PC-3 (cell line): ENCODE results near the gene GPC5. TPM values are rescaled to one million over a fixed set of nuclear protein-coding genes. Genes with fewer than 3 reads are reported as not detected.

ENCODE experiments used
- ATAC-seq: fragments of 200-7000 bp; cut with Tn5 transposase; 2 replicates; pipeline ENCODE4 v1.9.1; 2020; ENCODE audit warnings: mild to moderate bottlenecking, moderate library complexity
- BruUV-seq: library from RNA; stranded (reverse); fragments of 400-500 nt; replicated peaks from 2 replicates; lab custom pipeline; 2021; lab: Mats Ljungman, UMichigan
- CTCF ChIA-PET: fragments of 300-600 bp; sonication (Branson Sonifier 250); formaldehyde crosslinking; loops from one replicate; lab custom pipeline; 2022; ENCODE audit warnings: antibody characterized with exemption; lab: Charles Lee
- POLR2A ChIA-PET: fragments of 300-600 bp; sonication (Branson Sonifier 250); formaldehyde crosslinking; loops from one replicate; lab custom pipeline; 2022; ENCODE audit warnings: antibody characterized with exemption; ENCODE audit not compliant: unreplicated experiment; lab: Charles Lee
- DNase-seq: peaks from one replicate; pipeline ENCODE4 v3.0.0-alpha.2; 2015
- H2AFZ ChIP-seq: fragments of 300-600 bp; sonication (generic); 2 replicates; pipeline ENCODE4 v1.6.0; 2016; ENCODE audit warnings: antibody characterized with exemption, low read length
- H3F3A ChIP-seq: fragments of 300-600 bp; sonication (generic); one replicate; pipeline ENCODE4 v1.6.0; 2017; ENCODE audit warnings: antibody characterized with exemption, low read length, control low read depth, mild to moderate bottlenecking; ENCODE audit not compliant: unreplicated experiment
- H3K27ac ChIP-seq: fragments of 300-600 bp; sonication (generic); 2 replicates; pipeline ENCODE4 v1.5.1; 2016; ENCODE audit warnings: mild to moderate bottlenecking, low read length
- H3K27me3 ChIP-seq: fragments of 300-600 bp; sonication (generic); 2 replicates; pipeline ENCODE4 v1.6.1; 2016; ENCODE audit warnings: low read length, mixed read lengths
- H3K36me3 ChIP-seq: fragments of 300-600 bp; sonication (generic); 2 replicates; pipeline ENCODE4 v1.6.1; 2016; ENCODE audit warnings: low read depth, mixed run types, low read length, mixed read lengths
- H3K4me1 ChIP-seq: fragments of 300-600 bp; sonication (generic); 2 replicates; pipeline ENCODE4 v1.5.1; 2016; ENCODE audit warnings: low read length; ENCODE audit not compliant: insufficient read depth
- H3K4me2 ChIP-seq: fragments of 300-600 bp; sonication (generic); 2 replicates; pipeline ENCODE4 v1.6.0; 2016; ENCODE audit warnings: low read length
- H3K4me3 ChIP-seq: fragments of 300-600 bp; sonication (generic); 2 replicates; pipeline ENCODE4 v1.5.1; 2016; ENCODE audit warnings: mild to moderate bottlenecking, low read length, mixed read lengths
- H3K79me2 ChIP-seq: fragments of 300-600 bp; sonication (generic); 2 replicates; pipeline ENCODE4 v1.6.1; 2017; ENCODE audit warnings: low read length, mixed read lengths
- H3K9ac ChIP-seq: fragments of 300-600 bp; sonication (generic); 2 replicates; pipeline ENCODE4 v1.6.0; 2016; ENCODE audit warnings: mild to moderate bottlenecking, low read length
- H3K9me2 ChIP-seq: fragments of 300-600 bp; sonication (generic); replicated peaks from 2 replicates; pipeline ENCODE4 v1.6.1; 2016; ENCODE audit warnings: mixed run types, low read length, mixed read lengths
- H3K9me3 ChIP-seq: fragments of 300-600 bp; sonication (generic); 2 replicates; pipeline ENCODE4 v1.6.1; 2016; ENCODE audit warnings: low read length, mixed read lengths
- H4K20me1 ChIP-seq: fragments of 300-600 bp; sonication (generic); 2 replicates; pipeline ENCODE4 v1.6.1; 2016; ENCODE audit warnings: low read length, mixed read lengths
- EZH2 ChIP-seq: fragments of 300-600 bp; sonication (generic); IDR thresholded peaks from one replicate; pipeline ENCODE4 v1.6.1; 2017; ENCODE audit warnings: antibody characterized with exemption, mild to moderate bottlenecking, low read length; ENCODE audit not compliant: unreplicated experiment
- EZH2phosphoT487 ChIP-seq: fragments of 300-600 bp; sonication (generic); IDR thresholded peaks from 2 replicates; pipeline ENCODE4 v1.6.1; 2018; ENCODE audit warnings: mild to moderate bottlenecking, antibody characterized with exemption, low read length, borderline replicate concordance
- intact Hi-C: fragments of 100-400 bp; cut with micrococcal nuclease; formaldehyde crosslinking; loops from 2 replicates; pipeline ENCODE4 v1.9.0; 2023
- total RNA-seq: library from RNA; depleted of rRNA; stranded (reverse); fragments of >200 nt; gene quantifications from 2 replicates; pipeline ENCODE4 v1.2.3, GENCODE V29; 2014
- TF ChIP-seq, protein P1 (sequence below): fragments of 300-600 bp; sonication (generic); conservative IDR thresholded peaks from 2 replicates; pipeline ENCODE4 v1.5.1; 2017; ENCODE audit warnings: antibody characterized with exemption, low read depth, mild to moderate bottlenecking, low read length

The GPC5 gene
- total RNA-seq, 1 experiment from 2014 or later: not detected

DNA sequence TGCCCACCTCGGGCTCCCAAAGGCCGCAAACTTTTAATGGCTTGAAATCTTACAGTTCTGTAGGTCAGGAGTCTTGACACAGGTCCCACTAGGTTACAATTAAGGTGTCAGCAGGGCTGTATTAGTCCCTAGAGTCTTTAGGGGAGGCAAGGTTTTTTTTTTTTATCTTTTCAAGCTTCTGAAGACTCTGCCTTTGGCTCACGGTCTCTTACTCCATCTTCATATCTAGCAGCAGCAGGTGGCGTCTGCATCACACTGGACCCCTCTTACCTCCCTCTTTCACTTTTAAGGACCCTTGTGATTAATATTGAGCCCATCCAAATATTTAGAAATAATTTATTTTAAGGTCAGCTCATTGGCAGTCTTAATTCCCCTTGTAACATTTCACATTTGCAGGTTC, 39.3 kb upstream of the GPC5 start:
- no peaks in the 10 kb centered on the region for H3K79me2 ChIP-seq
- H3K9me3 ChIP-seq: no peaks in the 10 kb centered on the region
- intact Hi-C loops: no loop called here
- no peak overlapping the region for H3K4me2 ChIP-seq
- no peak overlapping the region for H2AFZ ChIP-seq
- CTCF ChIA-PET: no interaction called here
- no peak overlapping the region for H3K4me3 ChIP-seq
- peaks cover 33% of the 10 kb centered on the region for H3K36me3 ChIP-seq
- DNase-seq (no peak), ATAC-seq (no peak)
- POLR2A ChIA-PET: no interaction called here
- H3K9me2 ChIP-seq: no peaks in the 10 kb centered on the region
- H3K9ac ChIP-seq: no peak overlapping the region
- H4K20me1 ChIP-seq: peaks cover 33% of the 10 kb centered on the region
- no peak for TF ChIP-seq EZH2
- TF ChIP-seq, protein P1, sequence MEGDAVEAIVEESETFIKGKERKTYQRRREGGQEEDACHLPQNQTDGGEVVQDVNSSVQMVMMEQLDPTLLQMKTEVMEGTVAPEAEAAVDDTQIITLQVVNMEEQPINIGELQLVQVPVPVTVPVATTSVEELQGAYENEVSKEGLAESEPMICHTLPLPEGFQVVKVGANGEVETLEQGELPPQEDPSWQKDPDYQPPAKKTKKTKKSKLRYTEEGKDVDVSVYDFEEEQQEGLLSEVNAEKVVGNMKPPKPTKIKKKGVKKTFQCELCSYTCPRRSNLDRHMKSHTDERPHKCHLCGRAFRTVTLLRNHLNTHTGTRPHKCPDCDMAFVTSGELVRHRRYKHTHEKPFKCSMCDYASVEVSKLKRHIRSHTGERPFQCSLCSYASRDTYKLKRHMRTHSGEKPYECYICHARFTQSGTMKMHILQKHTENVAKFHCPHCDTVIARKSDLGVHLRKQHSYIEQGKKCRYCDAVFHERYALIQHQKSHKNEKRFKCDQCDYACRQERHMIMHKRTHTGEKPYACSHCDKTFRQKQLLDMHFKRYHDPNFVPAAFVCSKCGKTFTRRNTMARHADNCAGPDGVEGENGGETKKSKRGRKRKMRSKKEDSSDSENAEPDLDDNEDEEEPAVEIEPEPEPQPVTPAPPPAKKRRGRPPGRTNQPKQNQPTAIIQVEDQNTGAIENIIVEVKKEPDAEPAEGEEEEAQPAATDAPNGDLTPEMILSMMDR: no peak
- no peak for TF ChIP-seq EZH2phosphoT487
- H3K4me1 ChIP-seq: no peaks in the 10 kb centered on the region
- no peak overlapping the region for H3K27ac ChIP-seq
- BruUV-seq: no TSS peak
- no peaks in the 10 kb centered on the region for H3K27me3 ChIP-seq
- H3F3A ChIP-seq: peaks cover 4% of the 10 kb centered on the region

DNA sequence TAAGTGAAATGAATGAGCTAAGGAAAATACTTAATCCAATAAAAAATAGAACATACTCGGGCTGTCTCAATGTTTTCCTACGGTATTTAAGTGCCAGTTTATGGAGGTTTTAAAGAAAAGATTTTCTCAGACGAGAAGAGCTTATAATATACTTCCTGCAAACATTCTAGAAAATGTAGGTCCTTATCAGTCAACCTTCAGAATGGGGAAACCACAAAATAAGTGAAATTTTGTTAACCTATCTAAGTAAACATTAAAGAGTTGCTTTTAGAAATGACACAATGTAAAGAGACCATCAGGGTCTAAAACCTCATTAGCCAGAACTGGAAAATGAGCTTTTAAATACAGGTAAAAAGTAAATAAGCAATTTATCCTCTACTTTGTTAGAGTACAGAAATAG, 38.8 kb upstream of the GPC5 start:
- Histone ChIP-seq H3K9me3 (no peaks in the 10 kb centered on the region), H3K4me3 (no peak overlapping the region), H3K79me2 (no peaks in the 10 kb centered on the region), H3K4me2 (no peak overlapping the region), H3K27ac (no peak overlapping the region), H3K27me3 (no peaks in the 10 kb centered on the region), H3K9me2 (no peaks in the 10 kb centered on the region), H2AFZ (no peak overlapping the region), H3F3A (no peaks in the 10 kb centered on the region), H3K4me1 (no peaks in the 10 kb centered on the region), H3K9ac (no peak overlapping the region), H4K20me1 (peaks cover 27% of the 10 kb centered on the region), H3K36me3 (peaks cover 28% of the 10 kb centered on the region)
- ATAC-seq (no peak), DNase-seq (no peak)
- ChIA-PET POLR2A (interaction anchor here (0.7 kb wide), 1 partner anchor 566 kb away, joined by 3 read pairs; no protein-coding TSS in a partner anchor), CTCF (no interaction called here)
- no TSS peak for BruUV-seq
- TF ChIP-seq, protein P1: no peak
- TF ChIP-seq EZH2phosphoT487 (no peak), EZH2 (no peak)
- intact Hi-C loops: no loop called here

DNA sequence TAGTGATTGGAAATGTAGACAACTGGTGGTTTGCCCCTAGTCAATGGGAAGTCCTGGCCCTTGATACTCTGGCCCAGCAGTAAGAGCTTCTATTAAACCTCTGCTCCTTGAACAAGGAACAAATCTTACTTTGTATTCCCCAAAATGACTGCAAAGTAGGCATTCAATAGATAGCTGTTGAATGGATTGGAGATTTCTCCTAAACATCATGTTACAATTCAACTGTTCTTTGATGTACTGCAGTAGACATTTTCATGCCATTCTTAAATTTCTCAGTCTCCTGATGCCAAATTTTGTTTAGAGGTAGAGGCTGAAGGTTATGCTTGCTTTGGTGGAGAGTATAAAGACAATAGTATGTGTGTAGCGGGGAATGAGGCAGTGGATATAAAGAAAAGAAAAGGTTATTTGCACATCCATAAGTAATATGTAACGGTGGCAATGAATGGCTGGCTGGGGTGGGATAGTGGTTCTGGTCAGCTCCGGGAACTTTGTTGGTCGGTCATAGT, 38.1 kb upstream of the GPC5 start:
- ATAC-seq (no peak), DNase-seq (no peak)
- POLR2A ChIA-PET: interaction anchor here (0.7 kb wide), 1 partner anchor 566 kb away, joined by 3 read pairs; no protein-coding TSS in a partner anchor
- Histone ChIP-seq H3K36me3 (peaks cover 21% of the 10 kb centered on the region), H3K9me2 (no peaks in the 10 kb centered on the region), H2AFZ (no peak overlapping the region), H3K4me3 (no peak overlapping the region), H3K9me3 (no peaks in the 10 kb centered on the region), H4K20me1 (peaks cover 21% of the 10 kb centered on the region), H3K27me3 (no peaks in the 10 kb centered on the region), H3K4me2 (no peak overlapping the region), H3K27ac (no peak overlapping the region), H3K9ac (no peak overlapping the region), H3F3A (no peaks in the 10 kb centered on the region), H3K79me2 (no peaks in the 10 kb centered on the region), H3K4me1 (no peaks in the 10 kb centered on the region)
- intact Hi-C loops: no loop called here
- no peak for TF ChIP-seq EZH2
- CTCF ChIA-PET: no interaction called here
- no TSS peak for BruUV-seq
